ACC112 (cell line): ENCODE measurements around the gene SCOC.

Experiments
- H2AFZ ChIP-seq: fragments of 200-600 bp; sonication (generic); one replicate; pipeline ENCODE4 v1.6.0; 2017; ENCODE audit warnings: antibody characterized with exemption, low read length; ENCODE audit not compliant: unreplicated experiment
- H3K27ac ChIP-seq: fragments of 200-600 bp; sonication (generic); 2 replicates; pipeline ENCODE4 v1.5.1; 2014; ENCODE audit warnings: low read depth, mild to moderate bottlenecking, antibody characterized with exemption, low read length, moderate library complexity
- H3K27me3 ChIP-seq: fragments of 200-600 bp; sonication (generic); 2 replicates; pipeline ENCODE4 v1.6.1; 2014; ENCODE audit warnings: mild to moderate bottlenecking, antibody characterized with exemption, low read length, moderate library complexity, mixed read lengths; ENCODE audit not compliant: insufficient read depth
- H3K36me3 ChIP-seq: fragments of 200-600 bp; sonication (generic); 2 replicates; pipeline ENCODE4 v1.6.1; 2016; ENCODE audit warnings: mild to moderate bottlenecking, antibody characterized with exemption, low read length, moderate library complexity, mixed read lengths; ENCODE audit not compliant: insufficient read depth
- H3K4me1 ChIP-seq: fragments of 200-600 bp; sonication (generic); one replicate; pipeline ENCODE4 v1.6.1; 2016; ENCODE audit warnings: low read length, mixed read lengths; ENCODE audit not compliant: insufficient read depth, unreplicated experiment, control insufficient read depth
- H3K4me3 ChIP-seq: fragments of 200-600 bp; sonication (generic); 2 replicates; pipeline ENCODE4 v1.5.1; 2014; ENCODE audit warnings: mild to moderate bottlenecking, low read depth, low read length
- H3K79me2 ChIP-seq: fragments of 200-600 bp; sonication (generic); one replicate; pipeline ENCODE4 v1.6.0; 2016; ENCODE audit warnings: low read length; ENCODE audit not compliant: control insufficient read depth, unreplicated experiment, insufficient read depth

Gene SCOC

GRCh38 chr4:140343303-140343702 lies 30.1 kb upstream of the SCOC start:
- H3K4me3 ChIP-seq, result no peak overlapping the region

GRCh38 chr4:140344101-140344500 lies 29.3 kb upstream of the SCOC start:
- Histone ChIP-seq H3K4me3 (no peak overlapping the region), H3K36me3 (no peaks in the 10 kb centered on the region), H3K4me1 (peaks cover 2% of the 10 kb centered on the region), H3K79me2 (no peaks in the 10 kb centered on the region), H3K27ac (no peak overlapping the region), H2AFZ (no peak overlapping the region), H3K27me3 (peaks cover 23% of the 10 kb centered on the region)

More at GRCh38 chr4:140343303-140343702, 30.1 kb upstream of the SCOC start:
- peaks cover 15% of the 10 kb centered on the region for H3K27me3 ChIP-seq
- H3K4me1 ChIP-seq, result peaks cover 2% of the 10 kb centered on the region
- H3K79me2 ChIP-seq, result no peaks in the 10 kb centered on the region
- H2AFZ ChIP-seq, result no peak overlapping the region
- no peak overlapping the region for H3K27ac ChIP-seq
- H3K36me3 ChIP-seq, result no peaks in the 10 kb centered on the region

GRCh38 chr4:140344621-140345020 lies 28.8 kb upstream of the SCOC start:
- no peak overlapping the region for H2AFZ ChIP-seq
- H3K27me3 ChIP-seq, result peaks cover 28% of the 10 kb centered on the region
- peaks cover 2% of the 10 kb centered on the region for H3K4me1 ChIP-seq

GRCh38 chr4:140346136-140346535 lies 27.3 kb upstream of the SCOC start:
- H3K79me2 ChIP-seq, result no peaks in the 10 kb centered on the region
- H3K36me3 ChIP-seq, result no peaks in the 10 kb centered on the region
- peaks cover 2% of the 10 kb centered on the region for H3K4me1 ChIP-seq
- no peak overlapping the region for H3K27ac ChIP-seq
- no peak overlapping the region for H3K4me3 ChIP-seq
- H2AFZ ChIP-seq, result no peak overlapping the region
- peaks cover 37% of the 10 kb centered on the region for H3K27me3 ChIP-seq

More at GRCh38 chr4:140344621-140345020, 28.8 kb upstream of the SCOC start:
- H3K79me2 ChIP-seq, result no peaks in the 10 kb centered on the region
- no peaks in the 10 kb centered on the region for H3K36me3 ChIP-seq
- no peak overlapping the region for H3K4me3 ChIP-seq
- no peak overlapping the region for H3K27ac ChIP-seq

GRCh38 chr4:140349816-140350215 lies 23.6 kb upstream of the SCOC start:
- Histone ChIP-seq H3K4me3 (no peak overlapping the region), H3K27me3 (peaks cover 33% of the 10 kb centered on the region), H2AFZ (no peak overlapping the region), H3K27ac (no peak overlapping the region), H3K4me1 (no peaks in the 10 kb centered on the region), H3K36me3 (no peaks in the 10 kb centered on the region), H3K79me2 (no peaks in the 10 kb centered on the region)

GRCh38 chr4:140351093-140352075 lies 22.1 kb upstream of the SCOC start:
- peaks cover 36% of the 10 kb centered on the region for H3K27me3 ChIP-seq
- H3K79me2 ChIP-seq, result no peaks in the 10 kb centered on the region
- H3K36me3 ChIP-seq, result no peaks in the 10 kb centered on the region
- no peak overlapping the region for H3K4me3 ChIP-seq
- H3K27ac ChIP-seq, result no peak overlapping the region
- no peak overlapping the region for H2AFZ ChIP-seq
- H3K4me1 ChIP-seq, result no peaks in the 10 kb centered on the region

GRCh38 chr4:140353786-140354185 lies 19.7 kb upstream of the SCOC start:
- no peaks in the 10 kb centered on the region for H3K79me2 ChIP-seq
- H3K36me3 ChIP-seq, result no peaks in the 10 kb centered on the region
- no peaks in the 10 kb centered on the region for H3K4me1 ChIP-seq
- H3K27ac ChIP-seq, result no peak overlapping the region
- no peak overlapping the region for H2AFZ ChIP-seq
- peaks cover 28% of the 10 kb centered on the region for H3K27me3 ChIP-seq
- H3K4me3 ChIP-seq, result no peak overlapping the region

GRCh38 chr4:140355288-140355687 lies 18.2 kb upstream of the SCOC start:
- no peaks in the 10 kb centered on the region for H3K36me3 ChIP-seq
- H2AFZ ChIP-seq, result no peak overlapping the region
- H3K4me3 ChIP-seq, result no peak overlapping the region
- H3K79me2 ChIP-seq, result no peaks in the 10 kb centered on the region
- peaks cover 13% of the 10 kb centered on the region for H3K27me3 ChIP-seq
- H3K4me1 ChIP-seq, result no peaks in the 10 kb centered on the region
- H3K27ac ChIP-seq, result no peak overlapping the region

- Histone ChIP-seq H3K4me3 (no peak overlapping the region), H2AFZ (no peak overlapping the region), H3K27me3 (peaks cover 10% of the 10 kb centered on the region), H3K4me1 (no peaks in the 10 kb centered on the region), H3K36me3 (no peaks in the 10 kb centered on the region), H3K79me2 (no peaks in the 10 kb centered on the region), H3K27ac (no peak overlapping the region)
Observed at GRCh38 chr4:140357868-140358267, 15.6 kb upstream of the SCOC start.

- Histone ChIP-seq H3K4me1 (no peaks in the 10 kb centered on the region), H3K27me3 (peaks cover 10% of the 10 kb centered on the region), H2AFZ (no peak overlapping the region), H3K79me2 (no peaks in the 10 kb centered on the region), H3K36me3 (no peaks in the 10 kb centered on the region), H3K27ac (no peak overlapping the region), H3K4me3 (no peak overlapping the region)
Observed at GRCh38 chr4:140358281-140358680, 15.2 kb upstream of the SCOC start.
